Tongue (tissue), 2 donors: ENCODE measurements around the gene CIITA. TPM values are rescaled to one million over a fixed set of nuclear protein-coding genes. Genes with fewer than 3 reads are reported as not detected.
"Not testable (repeated sequence)": the region's sequence is repeated elsewhere in the genome, so short reads cannot be mapped to it uniquely, and the experiment has no call there.

Experiments used
- DNase-seq: peaks from one replicate; pipeline ENCODE4 v3.0.0-alpha.2; 2015
- total RNA-seq: library from RNA; depleted of rRNA; stranded (reverse); fragments of >200 nt; gene quantifications from one replicate; pipeline ENCODE4 v1.2.3, GENCODE V29; 2014

The CIITA gene
- total RNA-seq, 1 donor from 2014 or later = 7.2 TPM

GRCh38 chr16:10936272-10936984, 59.4 kb downstream of the CIITA start:
- DNase-seq = no peak

GRCh38 chr16:10937068-10937859, 60.3 kb downstream of the CIITA start:
- DNase-seq = no peak

GRCh38 chr16:10938321-10938720, 61.3 kb downstream of the CIITA start:
- DNase-seq = no peak

- no peak for DNase-seq
Observed at GRCh38 chr16:10938796-10939648, 62.0 kb downstream of the CIITA start.

- no peak for DNase-seq
Observed at GRCh38 chr16:10939649-10940234, 62.7 kb downstream of the CIITA start.

GRCh38 chr16:10940501-10941079, 63.6 kb downstream of the CIITA start:
- peak; percentile 56 for DNase-seq

- no peak for DNase-seq
Observed at GRCh38 chr16:10941127-10941933, 64.3 kb downstream of the CIITA start.

GRCh38 chr16:10941935-10942351, 64.9 kb downstream of the CIITA start:
- not testable (repeated sequence) for DNase-seq

- peak; percentile 96 for DNase-seq
Observed at GRCh38 chr16:10942352-10943063, 65.5 kb downstream of the CIITA start, which contains the start of gene DEXI. DEXI (minus strand) TSS chr16:10942468; CDS start chr16:10942005, 463 bp downstream.

GRCh38 chr16:10943064-10943353, 66.0 kb downstream of the CIITA start:
- no peak for DNase-seq

GRCh38 chr16:10944249-10945064, 67.5 kb downstream of the CIITA start, which contains the start of gene CLEC16A:
CLEC16A (plus strand) TSS chr16:10944564; CDS start chr16:10944718, 154 bp downstream.
- peak; percentile 98 for DNase-seq

GRCh38 chr16:10945065-10945787, 68.2 kb downstream of the CIITA start:
- DNase-seq = no peak

GRCh38 chr16:10946308-10946707, 69.3 kb downstream of the CIITA start:
- DNase-seq = no peak

GRCh38 chr16:10947211-10947787, 70.3 kb downstream of the CIITA start:
- no peak for DNase-seq

- DNase-seq = no peak
Observed at GRCh38 chr16:10949424-10949970, 72.5 kb downstream of the CIITA start.

- DNase-seq = no peak
Observed at GRCh38 chr16:10950393-10950792, 73.4 kb downstream of the CIITA start.

GRCh38 chr16:10951026-10951425, 74.0 kb downstream of the CIITA start:
- DNase-seq = peak; percentile 37

GRCh38 chr16:10954903-10955302, 77.9 kb downstream of the CIITA start:
- DNase-seq = no peak
